H1 (cell line): ENCODE data around the gene DGKA. TPM values are rescaled to one million over a fixed set of nuclear protein-coding genes. Genes with fewer than 3 reads are reported as not detected.

Experiments
- CTCF ChIA-PET: fragments of 300-600 bp; sonication (Branson Sonifier 250); formaldehyde crosslinking; loops from one replicate; lab custom pipeline; 2021; ENCODE audit not compliant: partially characterized antibody; lab: Charles Lee
- POLR2A ChIA-PET: fragments of 300-600 bp; sonication (Branson Sonifier 250); formaldehyde crosslinking; loops from one replicate; lab custom pipeline; 2021; ENCODE audit warnings: inconsistent platforms; ENCODE audit not compliant: partially characterized antibody; lab: Charles Lee
- DNase-seq, 2 experiments: peaks; one replicate each; pipeline versions ENCODE4 v3.0.0 to v3.0.0-alpha.2; 2010 to 2022; ENCODE audit warnings: low spot score in 2 of 2, low read depth in 1 of 2, mixed read lengths in 1 of 2
- FAIRE-seq: peaks from 2 replicates; lab custom pipeline; 2011; peaks lifted over from hg19 to GRCh38; lab: Jason Lieb, UNC
- H2AFZ ChIP-seq: 2 replicates; pipeline ENCODE4 v1.8.1; 2012; ENCODE audit warnings: low read length, inconsistent platforms
- H2AK5ac ChIP-seq: 2 replicates; pipeline ENCODE4 v1.6.1; 2013; ENCODE audit warnings: low read depth, low read length
- H2BK120ac ChIP-seq: replicated peaks from 2 replicates; pipeline ENCODE3; 2013; ENCODE audit warnings: low read depth, low read length, inconsistent platforms
- H2BK12ac ChIP-seq: 2 replicates; pipeline ENCODE4 v1.6.1; 2013; ENCODE audit warnings: low read depth, low read length
- H2BK15ac ChIP-seq: 2 replicates; pipeline ENCODE4 v1.6.1; 2013; ENCODE audit warnings: low read length
- H2BK20ac ChIP-seq: 2 replicates; pipeline ENCODE4 v1.6.1; 2013; ENCODE audit warnings: low read length
- H2BK5ac ChIP-seq: 2 replicates; pipeline ENCODE4 v1.6.1; 2013; ENCODE audit warnings: low read depth, low read length
- H3K14ac ChIP-seq: 2 replicates; pipeline ENCODE4 v1.6.1; 2013; ENCODE audit warnings: inconsistent platforms; ENCODE audit not compliant: insufficient read length
- H3K18ac ChIP-seq: 2 replicates; pipeline ENCODE4 v1.6.1; 2013; ENCODE audit warnings: low read length; ENCODE audit errors: extremely low read depth
- H3K23ac ChIP-seq: 2 replicates; pipeline ENCODE4 v1.6.1; 2013; ENCODE audit warnings: inconsistent platforms; ENCODE audit not compliant: insufficient read length
- H3K23me2 ChIP-seq: 2 replicates; pipeline ENCODE4 v1.6.1; 2013; ENCODE audit warnings: low read depth, low read length
- H3K27ac ChIP-seq: 2 replicates; pipeline ENCODE4 v1.6.1; 2011; ENCODE audit warnings: low read depth, low read length, inconsistent platforms
- H3K27me3 ChIP-seq, 4 experiments: replicated peaks in 1 of 4; 1 replicate in 1 of 4; 2 replicates in 3 of 4; pipeline versions ENCODE4 v1.6.1 to v1.8.1; 2011 to 2013; ENCODE audit warnings: low read length in 3 of 4, mild to moderate bottlenecking in 3 of 4, inconsistent platforms in 2 of 4, mixed read lengths in 2 of 4, moderate library complexity in 1 of 4; ENCODE audit not compliant: control insufficient read depth in 3 of 4, insufficient read depth in 3 of 4; ENCODE audit errors: extremely low read depth in 1 of 4
- H3K36me3 ChIP-seq, 4 experiments: 2 replicates each; pipeline versions ENCODE4 v1.6.1 to v1.8.1; 2011 to 2013; ENCODE audit warnings: mild to moderate bottlenecking in 4 of 4, low read length in 3 of 4, moderate library complexity in 2 of 4, control low read depth in 1 of 4, inconsistent platforms in 1 of 4; ENCODE audit not compliant: insufficient read depth in 4 of 4, control insufficient read depth in 2 of 4
- H3K4ac ChIP-seq: replicated peaks from 2 replicates; pipeline ENCODE3; 2013; ENCODE audit warnings: low read length, low read depth, mixed read lengths, inconsistent platforms; ENCODE audit not compliant: insufficient read length
- H3K4me1 ChIP-seq, 4 experiments: replicated peaks in 1 of 4; 1 replicate in 1 of 4; 2 replicates in 3 of 4; pipeline versions ENCODE4 v1.6.1 to v1.8.1; 2011 to 2013; ENCODE audit warnings: low read length in 3 of 4, inconsistent platforms in 2 of 4, mixed read lengths in 1 of 4; ENCODE audit not compliant: insufficient read depth in 4 of 4, control insufficient read depth in 3 of 4
- H3K4me2 ChIP-seq, 2 experiments: 2 replicates each; pipeline versions ENCODE4 v1.6.1 to v1.8.1; 2011 to 2013; ENCODE audit warnings: low read depth in 2 of 2, low read length in 2 of 2, control low read depth in 1 of 2, inconsistent platforms in 1 of 2, mild to moderate bottlenecking in 1 of 2; ENCODE audit not compliant: insufficient read depth in 1 of 2
- H3K4me3 ChIP-seq, 4 experiments: fragments of 200-600, 300-600 bp in 1 of 4; sonication (generic), shearing (Covaris generic), sonication (Bioruptor Twin) in 1 of 4; 2 replicates each; pipeline versions ENCODE4 v1.5.1 to v1.8.1; 2011 to 2016; ENCODE audit warnings: low read length in 4 of 4, low read depth in 3 of 4, control low read depth in 2 of 4, inconsistent platforms in 2 of 4, mild to moderate bottlenecking in 2 of 4, mixed read lengths in 1 of 4, moderate library complexity in 1 of 4; ENCODE audit not compliant: insufficient read depth in 2 of 4; ENCODE audit errors: extremely low read depth in 1 of 4
- H3K56ac ChIP-seq: replicated peaks from 2 replicates; pipeline ENCODE3; 2013; ENCODE audit warnings: low read depth, mild to moderate bottlenecking, mixed read lengths, low read length, inconsistent platforms; ENCODE audit not compliant: insufficient read length
- H3K79me1 ChIP-seq: 2 replicates; pipeline ENCODE4 v1.6.1; 2013; ENCODE audit warnings: low read depth, low read length, control low read depth
- H3K79me2 ChIP-seq, 2 experiments: 2 replicates each; pipeline versions ENCODE4 v1.6.1 to v1.8.1; 2012 to 2013; ENCODE audit warnings: low read length in 2 of 2, mild to moderate bottlenecking in 2 of 2, inconsistent platforms in 1 of 2; ENCODE audit not compliant: insufficient read depth in 2 of 2, control insufficient read depth in 1 of 2
- H3K9ac ChIP-seq, 4 experiments: replicated peaks in 1 of 4; 1 replicate in 1 of 4; 2 replicates in 3 of 4; pipeline versions ENCODE4 v1.6.1 to v1.8.1; 2011 to 2013; ENCODE audit warnings: low read depth in 3 of 4, low read length in 3 of 4, control low read depth in 2 of 4, mild to moderate bottlenecking in 2 of 4, moderate library complexity in 2 of 4, inconsistent platforms in 1 of 4; ENCODE audit errors: extremely low read depth in 1 of 4
- H3K9me3 ChIP-seq, 2 experiments: 2 replicates each; pipeline versions ENCODE4 v1.6.1 to v1.8.1; 2012 to 2013; ENCODE audit warnings: mild to moderate bottlenecking in 2 of 2, moderate library complexity in 2 of 2, control low read depth in 1 of 2, inconsistent platforms in 1 of 2, low read depth in 1 of 2, low read length in 1 of 2, mixed read lengths in 1 of 2; ENCODE audit not compliant: insufficient read depth in 2 of 2
- H4K20me1 ChIP-seq, 2 experiments: replicated peaks in 1 of 2; 2 replicates each; pipeline versions ENCODE3 to v1.8.1; 2011 to 2013; ENCODE audit warnings: inconsistent platforms in 2 of 2, low read length in 2 of 2, mild to moderate bottlenecking in 1 of 2; ENCODE audit not compliant: insufficient read depth in 2 of 2, control insufficient read depth in 1 of 2
- H4K5ac ChIP-seq: 2 replicates; pipeline ENCODE4 v1.6.1; 2013; ENCODE audit warnings: low read length, low read depth, mixed read lengths, inconsistent platforms; ENCODE audit not compliant: insufficient read length
- H4K8ac ChIP-seq: 2 replicates; pipeline ENCODE4 v1.8.0; 2013; ENCODE audit warnings: mild to moderate bottlenecking, moderate library complexity, low read length, inconsistent platforms; ENCODE audit not compliant: insufficient read depth; ENCODE audit errors: extremely low read depth
- H4K91ac ChIP-seq: replicated peaks from 2 replicates; pipeline ENCODE3; 2013; ENCODE audit warnings: low read length, mixed read lengths, inconsistent platforms; ENCODE audit not compliant: insufficient read length
- CHD2 ChIP-seq: IDR thresholded peaks from 2 replicates; pipeline ENCODE4 v1.6.1; 2012; ENCODE audit warnings: low read length, improper control_type of control experiment
- CTBP2 ChIP-seq: IDR thresholded peaks from 2 replicates; pipeline ENCODE4 v1.7.0; 2011; ENCODE audit warnings: borderline replicate concordance, mild to moderate bottlenecking, moderate library complexity, mixed read lengths, low read length; ENCODE audit not compliant: insufficient read depth, insufficient read length
- EP300 ChIP-seq, 2 experiments: IDR thresholded peaks; 1 replicate in 1 of 2; 2 replicates in 1 of 2; pipeline ENCODE4 v1.6.1; 2011 to 2012; ENCODE audit warnings: low read depth in 2 of 2, low read length in 2 of 2, mild to moderate bottlenecking in 2 of 2, borderline replicate concordance in 1 of 2, inconsistent platforms in 1 of 2, moderate library complexity in 1 of 2
- JUND ChIP-seq: IDR thresholded peaks from 2 replicates; pipeline ENCODE4 v1.6.1; 2011; ENCODE audit warnings: mild to moderate bottlenecking, improper control_type of control experiment, low read length
- PHF8 ChIP-seq: fragments of 200-600 bp; sonication (generic); conservative IDR thresholded peaks from 2 replicates; pipeline ENCODE4 v1.7.1; 2012; ENCODE audit warnings: low read depth, mild to moderate bottlenecking, inconsistent platforms, low read length, moderate library complexity
- SP2 ChIP-seq: IDR thresholded peaks from 2 replicates; pipeline ENCODE4 v1.6.1; 2012; ENCODE audit warnings: mild to moderate bottlenecking, low read length, inconsistent platforms
- SUZ12 ChIP-seq: fragments of 200-600 bp; sonication (generic); IDR thresholded peaks from 2 replicates; pipeline ENCODE4 v1.6.1; 2012; ENCODE audit warnings: mild to moderate bottlenecking, inconsistent platforms, low read length, moderate library complexity, mixed read lengths
- TEAD4 ChIP-seq: IDR thresholded peaks from 2 replicates; pipeline ENCODE4 v1.6.1; 2012; ENCODE audit warnings: low read depth, low read length, inconsistent platforms, mixed read lengths
- WGBS, 2 experiments: shearing (Covaris generic) in 1 of 2; methylation state at CpG; one replicate each; pipeline versions ENCODE4 v1.1.6 to v1.1.7; 2013 to 2015; ENCODE audit warnings: low lambda C conversion rate in 2 of 2, mixed read lengths in 2 of 2, inconsistent platforms in 1 of 2, low coverage in 1 of 2, missing lambda C conversion rate in 1 of 2; ENCODE audit not compliant: insufficient replicate concordance in 2 of 2, insufficient coverage in 1 of 2, insufficient read length in 1 of 2; ENCODE audit errors: extremely low coverage in 1 of 2, missing lambda C conversion rate in 1 of 2; 5-methylcytosine and 5-hydroxymethylcytosine counted together
- polyA plus RNA-seq, 7 experiments: library from polyadenylated mRNA; depleted of rRNA in 3 of 7; stranded (reverse) in 5 of 7; unstranded in 2 of 7; fragments of >200 nt in 5 of 7; fragments of 200-250 nt in 2 of 7; gene quantifications; 1 replicate in 5 of 7; 2 replicates in 1 of 7; 4 replicates in 1 of 7; pipeline versions ENCODE4 v1.2.1 to v1.2.3, GENCODE V29; 2011 to 2013; ENCODE audit warnings: missing spikeins in 2 of 7, mixed read lengths in 2 of 7
- total RNA-seq: library from RNA; stranded (reverse); fragmentation: NEBNext Ultra II Directional; extraction: Animal tissue kit (Norgen Biotek cat#: 25700); gene quantifications from 2 replicates; pipeline ENCODE4 v1.2.1, GENCODE V29; 2021

The DGKA gene
- total and polyA plus RNA-seq, 2 of the 8 experiments (the other 6 are each of a cell fraction or from before 2014, with no cell fraction given) = 15.9 to 18.0 TPM

DNA sequence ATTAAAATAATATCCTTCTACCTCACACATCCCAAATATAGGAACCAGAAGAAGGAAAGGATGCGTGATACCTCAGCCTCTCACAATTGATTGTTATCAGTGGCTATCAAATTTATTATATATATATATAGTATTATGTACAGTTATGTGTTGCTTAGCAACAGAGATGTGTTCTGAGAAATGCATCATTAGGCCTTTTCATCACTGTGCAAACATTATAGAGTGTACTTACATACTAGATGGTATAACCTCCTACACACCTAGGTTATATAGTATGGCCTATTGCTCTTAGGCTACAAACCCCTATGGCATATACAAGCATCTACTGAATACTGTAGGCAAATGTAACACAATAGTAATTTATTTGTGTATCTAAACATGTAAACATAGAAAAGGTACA lies 37.2 kb upstream of the DGKA start:
- Histone ChIP-seq H3K23ac (no peak overlapping the region), H3K27me3 (no peaks in the 10 kb centered on the region), H2BK12ac (no peak overlapping the region), H4K91ac (no peak overlapping the region), H3K36me3 (no peaks in the 10 kb centered on the region), H3K27ac (no peak overlapping the region), H2BK20ac (no peak overlapping the region), H3K9me3 (no peaks in the 10 kb centered on the region), H2BK5ac (no peak overlapping the region), H4K5ac (no peak overlapping the region), H2BK120ac (no peak overlapping the region), H2AFZ (no peak overlapping the region), H2BK15ac (no peak overlapping the region), H3K4me2 (no peak overlapping the region), H4K20me1 (no peaks in the 10 kb centered on the region), H3K23me2 (no peaks in the 10 kb centered on the region), H2AK5ac (no peak overlapping the region), H3K4ac (no peak overlapping the region), H3K14ac (no peak overlapping the region), H3K9ac (no peak overlapping the region), H3K56ac (no peak overlapping the region), H4K8ac (no peak overlapping the region), H3K18ac (no peak overlapping the region), H3K4me1 (no peaks in the 10 kb centered on the region), H3K4me3 (no peak overlapping the region), H3K79me2 (no peaks in the 10 kb centered on the region), H3K79me1 (no peaks in the 10 kb centered on the region)
- CTCF ChIA-PET = interaction anchor here (1.7 kb wide), 1 partner anchor 47 kb away, joined by 5 read pairs; no protein-coding TSS in a partner anchor
- DNase-seq = no peak
- POLR2A ChIA-PET = no interaction called here
- FAIRE-seq = no peak
- 85% methylated on average over 1 of the region's 1 CpG; no CpG with 5 or more reads in 1 of the 2 experiments for WGBS, 2 experiments
- TF ChIP-seq CHD2 = no peak
- no peak for TF ChIP-seq PHF8
- TF ChIP-seq TEAD4 = no peak
- TF ChIP-seq EP300 (IDR thresholded peaks at IDR 0.05; ENCODE audit: borderline replicate concordance in 1 of 2, low read depth in 2 of 2, low read length in 2 of 2) = no peak
- no peak for TF ChIP-seq JUND
- no peak for TF ChIP-seq SP2
- no peak for TF ChIP-seq CTBP2
- no peak for TF ChIP-seq SUZ12
